ENCODE measurements around the gene HIVEP3.

DNA sequence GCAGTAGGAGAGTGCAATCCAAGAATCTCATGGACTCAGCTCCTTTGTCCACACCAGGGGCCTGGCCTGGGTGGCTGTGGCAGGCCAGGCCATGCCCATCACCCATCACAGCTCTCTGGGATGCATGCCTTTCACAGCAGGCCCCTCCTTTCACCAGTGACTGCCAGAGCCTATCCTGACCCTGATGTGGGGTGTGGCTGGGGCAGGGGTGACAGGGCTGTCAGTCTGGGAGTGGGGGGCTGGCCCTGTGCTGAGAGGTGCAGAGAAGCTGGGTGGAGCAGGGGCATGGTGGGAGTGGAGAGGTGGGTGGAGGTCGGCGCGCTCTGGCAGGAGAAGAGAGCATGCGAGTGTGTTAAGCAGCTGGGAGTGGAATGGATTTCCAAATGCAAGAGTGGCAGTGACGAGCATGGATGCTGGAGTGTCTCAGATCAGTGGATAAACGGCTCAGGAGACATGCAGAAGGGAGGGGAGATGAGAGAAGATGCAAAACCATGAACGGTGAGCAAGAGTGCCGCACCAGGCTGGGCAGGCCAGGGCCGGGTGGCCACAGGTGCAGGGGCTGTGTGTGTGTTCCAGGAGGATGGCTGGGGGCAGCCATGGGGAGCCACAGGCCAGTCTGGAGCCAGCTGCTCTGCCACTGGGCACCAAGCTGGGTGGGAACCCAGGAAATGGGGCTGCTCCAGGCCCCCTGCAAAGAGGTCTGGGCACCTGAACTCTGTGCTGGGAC is 394.6 kb downstream of the HIVEP3 start:
- no peak for TF ChIP-seq SIN3A (IDR thresholded peaks at IDR 0.05; ENCODE audit: borderline replicate concordance, insufficient read depth, low read depth, low read length)
- TF ChIP-seq, protein P1, sequence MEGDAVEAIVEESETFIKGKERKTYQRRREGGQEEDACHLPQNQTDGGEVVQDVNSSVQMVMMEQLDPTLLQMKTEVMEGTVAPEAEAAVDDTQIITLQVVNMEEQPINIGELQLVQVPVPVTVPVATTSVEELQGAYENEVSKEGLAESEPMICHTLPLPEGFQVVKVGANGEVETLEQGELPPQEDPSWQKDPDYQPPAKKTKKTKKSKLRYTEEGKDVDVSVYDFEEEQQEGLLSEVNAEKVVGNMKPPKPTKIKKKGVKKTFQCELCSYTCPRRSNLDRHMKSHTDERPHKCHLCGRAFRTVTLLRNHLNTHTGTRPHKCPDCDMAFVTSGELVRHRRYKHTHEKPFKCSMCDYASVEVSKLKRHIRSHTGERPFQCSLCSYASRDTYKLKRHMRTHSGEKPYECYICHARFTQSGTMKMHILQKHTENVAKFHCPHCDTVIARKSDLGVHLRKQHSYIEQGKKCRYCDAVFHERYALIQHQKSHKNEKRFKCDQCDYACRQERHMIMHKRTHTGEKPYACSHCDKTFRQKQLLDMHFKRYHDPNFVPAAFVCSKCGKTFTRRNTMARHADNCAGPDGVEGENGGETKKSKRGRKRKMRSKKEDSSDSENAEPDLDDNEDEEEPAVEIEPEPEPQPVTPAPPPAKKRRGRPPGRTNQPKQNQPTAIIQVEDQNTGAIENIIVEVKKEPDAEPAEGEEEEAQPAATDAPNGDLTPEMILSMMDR (IDR thresholded peaks at IDR 0.05), result no peak

Measured in Panc1 (cell line).